ENCODE measurements around the gene RTL3. TPM values are rescaled to one million over a fixed set of nuclear protein-coding genes. Genes with fewer than 3 reads are reported as not detected.

The RTL3 gene
- total RNA-seq, 1 experiment from 2014 or later: not detected

DNA sequence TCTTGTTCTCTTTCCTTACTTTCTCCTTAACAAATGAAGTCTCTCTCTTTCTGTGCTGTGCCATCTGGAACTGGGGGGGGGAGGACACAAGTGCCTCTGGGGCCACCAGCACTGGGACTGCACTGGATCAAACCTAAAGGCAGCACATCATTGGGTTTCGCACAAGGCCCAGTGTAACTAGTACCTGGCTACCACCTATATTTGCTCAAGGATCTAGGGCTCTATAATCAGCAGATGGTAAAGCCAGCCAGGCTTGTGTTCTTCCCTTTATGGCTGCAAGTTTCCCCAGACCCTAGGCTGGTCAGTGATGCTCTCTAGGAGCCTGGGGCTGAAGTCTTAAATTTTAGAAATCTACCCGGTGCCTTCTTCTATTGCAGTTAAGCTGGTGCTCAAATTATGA, 40.1 kb downstream of the RTL3 start:
- no peak for DNase-seq (ENCODE audit: low spot score)
- ChIA-PET CTCF (no interaction called here), POLR2A (ENCODE audit: low non-redundant PET) (no interaction called here)
- Histone ChIP-seq H3K36me3 (ENCODE audit: insufficient read depth, low read length, poor library complexity, severe bottlenecking) (no peaks in the 10 kb centered on the region), H3K9me3 (ENCODE audit: low read depth, low read length, poor library complexity, severe bottlenecking) (no peaks in the 10 kb centered on the region), H3K4me1 (ENCODE audit: insufficient read depth, low read length, poor library complexity, severe bottlenecking) (no peaks in the 10 kb centered on the region), H3K4me3 (ENCODE audit: low read depth, low read length, poor library complexity, severe bottlenecking) (no peak overlapping the region), H3K27me3 (replicated peaks; ENCODE audit: insufficient read depth, low read depth, low read length, poor library complexity) (no peaks in the 10 kb centered on the region), H3K27ac (ENCODE audit: low read depth, low read length, poor library complexity, severe bottlenecking) (no peak overlapping the region)
- intact Hi-C loops (cut with micrococcal nuclease; ENCODE audit: unreplicated experiment): no loop called here
- TF ChIP-seq, protein P1, sequence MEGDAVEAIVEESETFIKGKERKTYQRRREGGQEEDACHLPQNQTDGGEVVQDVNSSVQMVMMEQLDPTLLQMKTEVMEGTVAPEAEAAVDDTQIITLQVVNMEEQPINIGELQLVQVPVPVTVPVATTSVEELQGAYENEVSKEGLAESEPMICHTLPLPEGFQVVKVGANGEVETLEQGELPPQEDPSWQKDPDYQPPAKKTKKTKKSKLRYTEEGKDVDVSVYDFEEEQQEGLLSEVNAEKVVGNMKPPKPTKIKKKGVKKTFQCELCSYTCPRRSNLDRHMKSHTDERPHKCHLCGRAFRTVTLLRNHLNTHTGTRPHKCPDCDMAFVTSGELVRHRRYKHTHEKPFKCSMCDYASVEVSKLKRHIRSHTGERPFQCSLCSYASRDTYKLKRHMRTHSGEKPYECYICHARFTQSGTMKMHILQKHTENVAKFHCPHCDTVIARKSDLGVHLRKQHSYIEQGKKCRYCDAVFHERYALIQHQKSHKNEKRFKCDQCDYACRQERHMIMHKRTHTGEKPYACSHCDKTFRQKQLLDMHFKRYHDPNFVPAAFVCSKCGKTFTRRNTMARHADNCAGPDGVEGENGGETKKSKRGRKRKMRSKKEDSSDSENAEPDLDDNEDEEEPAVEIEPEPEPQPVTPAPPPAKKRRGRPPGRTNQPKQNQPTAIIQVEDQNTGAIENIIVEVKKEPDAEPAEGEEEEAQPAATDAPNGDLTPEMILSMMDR (conservative IDR thresholded peaks at IDR 0.05; ENCODE audit: low read depth, low read length): no peak
- TF ChIP-seq EZH2 (IDR thresholded peaks at IDR 0.05; ENCODE audit: borderline replicate concordance, low read depth, low read length, poor library complexity, severe bottlenecking): no peak
- no TSS peak for BruUV-seq (replicated peaks)

DNA sequence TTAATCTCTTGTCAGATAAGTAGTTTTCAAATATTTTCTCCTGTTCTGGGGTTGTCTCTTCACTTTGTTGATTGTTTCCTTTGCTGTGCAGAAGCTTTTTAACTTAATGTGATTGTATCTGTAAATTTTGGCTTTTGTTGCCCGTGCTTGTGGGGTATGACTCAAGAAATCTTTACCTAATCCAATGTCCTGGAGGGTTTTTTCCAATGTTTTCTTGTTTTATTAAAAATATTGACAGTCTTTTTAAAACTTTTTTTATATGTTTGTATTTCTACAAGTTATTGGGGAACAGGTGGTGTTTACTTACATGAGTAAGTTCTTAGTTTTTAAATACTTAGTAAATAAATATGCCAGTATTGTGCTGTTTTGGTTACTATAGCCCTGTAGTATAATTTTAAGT, 44.9 kb downstream of the RTL3 start:
- CTCF ChIA-PET: no interaction called here
- Histone ChIP-seq H3K9me3 (ENCODE audit: low read depth, low read length, poor library complexity, severe bottlenecking) (no peaks in the 10 kb centered on the region), H3K36me3 (ENCODE audit: insufficient read depth, low read length, poor library complexity, severe bottlenecking) (no peaks in the 10 kb centered on the region), H3K4me3 (ENCODE audit: low read depth, low read length, poor library complexity, severe bottlenecking) (no peak overlapping the region), H3K27me3 (replicated peaks; ENCODE audit: insufficient read depth, low read depth, low read length, poor library complexity) (no peaks in the 10 kb centered on the region), H3K27ac (ENCODE audit: low read depth, low read length, poor library complexity, severe bottlenecking) (no peak overlapping the region), H3K4me1 (ENCODE audit: insufficient read depth, low read length, poor library complexity, severe bottlenecking) (no peaks in the 10 kb centered on the region)
- intact Hi-C loops (cut with micrococcal nuclease; ENCODE audit: unreplicated experiment): no loop called here
- POLR2A ChIA-PET (ENCODE audit: low non-redundant PET): no interaction called here
- DNase-seq (ENCODE audit: low spot score): no peak
- TF ChIP-seq, protein P1 (conservative IDR thresholded peaks at IDR 0.05; ENCODE audit: low read depth, low read length): no peak
- no peak for TF ChIP-seq EZH2 (IDR thresholded peaks at IDR 0.05; ENCODE audit: borderline replicate concordance, low read depth, low read length, poor library complexity, severe bottlenecking)
- BruUV-seq (replicated peaks): no TSS peak

Other genes with a start within 250 kb of the RTL3 start
- gene LPAR4, start 88.4 kb upstream of the RTL3 start, total RNA-seq (2021): 7.1 and 7.2 TPM in 2 replicates